Body of pancreas (tissue), 4 donors: Measurements from ENCODE around the gene TNFRSF25. TPM values are rescaled to one million over a fixed set of nuclear protein-coding genes. Genes with fewer than 3 reads are reported as not detected.

Experiments
- ATAC-seq: fragments of 150-250 bp; one replicate; pipeline ENCODE4 v1.9.1; 2016
- DNase-seq, 4 donors: peaks; one replicate each; pipeline ENCODE4 v3.0.0-alpha.2; 2019
- H3K27ac ChIP-seq, 4 donors: fragments of 200-600 bp; sonication (generic); 1 replicate in 3 of 4; 2 replicates in 1 of 4; pipeline versions ENCODE4 v1.5.1 to v1.6.1; 2016 to 2019; ENCODE audit warnings: mild to moderate bottlenecking in 1 of 4, mixed read lengths in 1 of 4, moderate library complexity in 1 of 4
- H3K27me3 ChIP-seq, 2 donors: fragments of 200-600 bp; sonication (generic); one replicate each; pipeline ENCODE4 v1.6.0; 2016; ENCODE audit warnings: mild to moderate bottlenecking in 1 of 2
- H3K36me3 ChIP-seq, 2 donors: fragments of 200-600 bp; sonication (generic); replicated peaks in 1 of 2; 2 replicates each; pipeline ENCODE4 v1.5.1; 2016; ENCODE audit warnings: low read depth in 2 of 2; ENCODE audit not compliant: insufficient read depth in 1 of 2
- H3K4me1 ChIP-seq: fragments of 200-600 bp; sonication (generic); one replicate; pipeline ENCODE4 v1.6.0; 2016
- H3K4me3 ChIP-seq, 2 donors: fragments of 200-600 bp; sonication (generic); 1 replicate in 1 of 2; 2 replicates in 1 of 2; pipeline ENCODE4 v1.5.1; 2016 to 2019
- H3K9me3 ChIP-seq, 3 donors: fragments of 200-600 bp; sonication (generic); 1 replicate in 2 of 3; 2 replicates in 1 of 3; pipeline ENCODE4 v1.5.1; 2016
- POLR2A ChIP-seq, 3 donors: fragments of 450-650 bp; IDR thresholded peaks; one replicate each; pipeline ENCODE4 v1.6.1; 2016; ENCODE audit warnings: antibody characterized with exemption in 3 of 3, mild to moderate bottlenecking in 2 of 3
- WGBS, 2 donors: methylation state at CpG; one replicate each; pipeline ENCODE4 v1.1.5; 2017; 5-methylcytosine and 5-hydroxymethylcytosine counted together
- intact Hi-C: fragments of 100-400 bp; cut with DNase I; formaldehyde crosslinking; loops from one replicate; pipeline ENCODE4 v1.15.1; 2023
- total RNA-seq, 2 donors: library from RNA; depleted of rRNA; stranded (reverse); fragments of >200 nt; gene quantifications; one replicate each; pipeline ENCODE4 v1.1.0, GENCODE V29; 2016
- TF ChIP-seq, protein P1 (sequence below), 7 experiments: fragments of 450-650 bp in 4 of 7; fragments of 200-600 bp in 3 of 7; sonication (generic) in 3 of 7; IDR thresholded peaks; one replicate each; pipeline ENCODE4 v1.5.1; 2016 to 2019; ENCODE audit warnings: antibody characterized with exemption in 7 of 7

TNFRSF25 gene
- total RNA-seq, 2 donors from 2014 or later, result 4.2 to 23.1 TPM

DNA sequence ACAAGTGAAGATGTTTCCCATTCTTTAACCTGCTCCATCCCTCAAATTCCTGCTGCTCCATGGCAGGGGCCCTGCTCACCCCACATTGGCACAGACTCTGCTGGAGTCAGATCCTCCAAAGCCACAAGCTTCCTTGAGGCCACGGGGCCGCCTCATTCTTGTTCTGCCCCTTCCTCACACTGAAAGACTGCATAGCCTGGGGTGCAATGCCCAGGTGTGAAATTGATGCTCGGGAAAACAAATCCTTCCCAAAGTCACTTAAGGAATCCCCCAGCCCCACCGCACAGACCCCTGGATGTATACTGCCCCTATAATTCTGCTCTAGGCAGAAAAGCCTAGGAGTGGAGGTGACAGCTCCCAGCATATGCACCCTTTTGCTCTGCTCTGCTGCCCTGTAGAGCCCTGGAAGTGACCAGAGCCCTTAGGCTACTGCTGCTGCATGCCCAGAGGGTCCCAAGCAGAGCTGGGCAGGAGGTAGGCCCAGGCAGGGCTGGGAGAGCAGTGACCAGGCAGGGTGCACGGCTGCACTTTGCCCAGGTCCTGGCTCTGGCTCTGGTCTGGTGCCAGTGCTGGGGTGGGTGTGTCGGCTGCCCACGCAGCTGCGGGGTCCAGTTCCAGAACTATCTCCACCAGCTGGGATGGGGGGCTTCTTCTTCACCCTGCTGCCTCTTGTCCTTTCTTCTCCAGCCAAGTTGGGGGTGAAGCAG is 47.9 kb downstream of the TNFRSF25 start:
- intact Hi-C loops, result no loop called here
- H3K4me1 ChIP-seq, result peaks cover 42% of the 10 kb centered on the region
- TF ChIP-seq POLR2A (IDR thresholded peaks at IDR 0.05), result no peak
- TF ChIP-seq, protein P1, sequence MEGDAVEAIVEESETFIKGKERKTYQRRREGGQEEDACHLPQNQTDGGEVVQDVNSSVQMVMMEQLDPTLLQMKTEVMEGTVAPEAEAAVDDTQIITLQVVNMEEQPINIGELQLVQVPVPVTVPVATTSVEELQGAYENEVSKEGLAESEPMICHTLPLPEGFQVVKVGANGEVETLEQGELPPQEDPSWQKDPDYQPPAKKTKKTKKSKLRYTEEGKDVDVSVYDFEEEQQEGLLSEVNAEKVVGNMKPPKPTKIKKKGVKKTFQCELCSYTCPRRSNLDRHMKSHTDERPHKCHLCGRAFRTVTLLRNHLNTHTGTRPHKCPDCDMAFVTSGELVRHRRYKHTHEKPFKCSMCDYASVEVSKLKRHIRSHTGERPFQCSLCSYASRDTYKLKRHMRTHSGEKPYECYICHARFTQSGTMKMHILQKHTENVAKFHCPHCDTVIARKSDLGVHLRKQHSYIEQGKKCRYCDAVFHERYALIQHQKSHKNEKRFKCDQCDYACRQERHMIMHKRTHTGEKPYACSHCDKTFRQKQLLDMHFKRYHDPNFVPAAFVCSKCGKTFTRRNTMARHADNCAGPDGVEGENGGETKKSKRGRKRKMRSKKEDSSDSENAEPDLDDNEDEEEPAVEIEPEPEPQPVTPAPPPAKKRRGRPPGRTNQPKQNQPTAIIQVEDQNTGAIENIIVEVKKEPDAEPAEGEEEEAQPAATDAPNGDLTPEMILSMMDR (IDR thresholded peaks at IDR 0.05), result no peak
- H3K27ac ChIP-seq, result no peak overlapping the region
- H3K9me3 ChIP-seq, result no peaks in the 10 kb centered on the region
- WGBS, 2 donors, result 43 to 46% methylated on average over 6 to 8 of the region's 8 CpGs
- no peak overlapping the region for H3K4me3 ChIP-seq
- DNase-seq (no peak), ATAC-seq (no peak)
- peaks cover 0 to 38% of the 10 kb centered on the region in 2 donors for H3K27me3 ChIP-seq
- no peaks in the 10 kb centered on the region for H3K36me3 ChIP-seq

DNA sequence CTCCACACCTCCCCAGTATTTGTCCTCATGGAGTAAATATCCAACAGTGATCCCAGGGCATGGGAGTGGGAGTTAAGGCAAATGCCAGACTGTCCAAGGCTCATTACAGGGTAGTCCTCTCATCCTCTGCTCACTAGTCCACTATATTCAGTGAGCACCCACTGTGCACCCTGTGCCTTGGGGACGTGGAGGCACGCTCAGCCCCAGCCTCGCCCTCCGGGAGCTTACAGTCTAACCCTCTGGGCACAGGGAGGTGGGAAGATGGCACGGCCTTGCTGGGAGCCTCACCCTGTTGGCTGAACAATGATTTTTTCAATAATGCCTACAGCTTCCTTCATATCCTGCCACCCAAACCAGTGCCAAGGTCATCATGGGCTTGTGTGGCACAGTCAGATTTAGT is 49.1 kb downstream of the TNFRSF25 start:
- ATAC-seq, result no peak
- H3K27ac ChIP-seq, result no peak overlapping the region
- DNase-seq, result no peak
- no peak overlapping the region for H3K4me3 ChIP-seq
- peaks cover 40% of the 10 kb centered on the region for H3K4me1 ChIP-seq
- TF ChIP-seq POLR2A (IDR thresholded peaks at IDR 0.05), result no peak
- TF ChIP-seq, protein P1 (IDR thresholded peaks at IDR 0.05), result no peak
- WGBS, 2 donors, result 81 to 86% methylated on average over 5 of the region's 5 CpGs
- no peaks in the 10 kb centered on the region for H3K9me3 ChIP-seq
- intact Hi-C loops, result no loop called here
- H3K36me3 ChIP-seq, result no peaks in the 10 kb centered on the region
- H3K27me3 ChIP-seq, result peaks cover 0 to 38% of the 10 kb centered on the region in 2 donors

DNA sequence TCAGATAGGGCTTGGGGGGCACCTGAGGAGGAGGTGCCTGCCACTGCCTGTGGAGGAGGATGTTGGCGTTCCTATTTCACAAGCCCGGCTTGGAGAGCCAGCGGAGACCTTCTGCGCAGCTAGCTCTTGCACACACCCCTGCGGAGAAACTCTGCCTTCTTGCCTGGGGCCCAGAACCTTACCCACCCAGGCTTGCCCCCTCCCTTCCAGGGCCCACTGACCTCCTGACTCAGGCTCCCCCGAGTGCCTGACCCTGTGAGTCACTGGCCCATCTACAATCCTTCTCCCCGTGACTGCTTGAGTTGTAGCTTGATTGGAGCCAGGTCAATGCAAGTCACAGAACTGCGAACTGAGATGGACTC is 49.7 kb downstream of the TNFRSF25 start:
- H3K4me3 ChIP-seq, result no peak overlapping the region
- H3K27me3 ChIP-seq, result peaks cover 0 to 38% of the 10 kb centered on the region in 2 donors
- intact Hi-C loops, result no loop called here
- H3K4me1 ChIP-seq, result peaks cover 40% of the 10 kb centered on the region
- ATAC-seq, result no peak
- H3K36me3 ChIP-seq, result no peaks in the 10 kb centered on the region
- TF ChIP-seq, protein P1 (IDR thresholded peaks at IDR 0.05), result no peak
- TF ChIP-seq POLR2A (IDR thresholded peaks at IDR 0.05), result no peak
- H3K9me3 ChIP-seq, result no peaks in the 10 kb centered on the region
- no peak for DNase-seq
- H3K27ac ChIP-seq, result no peak overlapping the region
- 74 to 80% methylated on average over 3 to 5 of the region's 8 CpGs for whole genome bisulfite sequencing, 2 donors

DNA sequence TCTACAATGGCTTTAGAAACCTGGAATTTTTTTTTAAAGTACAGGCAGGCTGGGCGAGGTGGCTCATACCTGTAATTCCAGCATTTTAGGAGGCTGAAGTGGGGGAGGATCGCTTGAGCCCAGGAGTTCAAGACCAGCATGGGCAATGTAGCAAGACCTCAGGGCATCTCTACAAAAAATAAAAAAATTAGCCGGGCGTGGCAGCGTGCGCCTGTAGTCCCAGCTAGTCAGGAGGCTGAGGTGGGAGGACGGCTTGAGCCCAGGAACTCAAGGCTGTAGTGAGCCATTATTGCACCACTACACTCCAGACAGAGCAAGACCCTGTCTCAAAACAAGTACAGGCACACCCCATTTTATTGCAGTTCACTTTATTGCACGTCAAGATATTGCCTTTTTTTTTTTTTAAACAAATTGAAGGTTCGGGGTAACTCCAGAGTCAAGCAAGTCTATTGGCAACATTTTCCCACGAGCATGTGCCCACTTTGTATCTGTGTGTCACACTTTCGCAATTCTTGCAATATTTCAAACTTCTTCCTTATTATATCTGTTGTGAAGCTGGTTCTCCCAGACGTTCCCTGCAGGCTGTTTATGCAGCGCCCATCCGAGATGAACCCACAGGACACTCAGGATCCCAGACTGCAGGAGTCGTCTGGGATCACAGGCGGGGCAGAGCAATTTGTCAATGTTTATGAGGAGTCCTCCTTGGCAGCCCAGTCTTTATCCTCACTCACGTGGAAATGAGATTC is 50.9 kb downstream of the TNFRSF25 start:
- no peak overlapping the region for H3K27ac ChIP-seq
- intact Hi-C loops, result no loop called here
- no peak for TF ChIP-seq POLR2A (IDR thresholded peaks at IDR 0.05)
- TF ChIP-seq, protein P1 (IDR thresholded peaks at IDR 0.05), result no peak
- H3K27me3 ChIP-seq, result peaks cover 0 to 30% of the 10 kb centered on the region in 2 donors
- DNase-seq, result no peak
- 38 to 42% methylated on average over 12 to 17 of the region's 17 CpGs for WGBS, 2 donors
- H3K9me3 ChIP-seq, result no peaks in the 10 kb centered on the region
- no peaks in the 10 kb centered on the region for H3K36me3 ChIP-seq
- peaks cover 35% of the 10 kb centered on the region for H3K4me1 ChIP-seq
- ATAC-seq, result no peak
- H3K4me3 ChIP-seq, result no peak overlapping the region
